A172 (cell line): ENCODE results near the gene LAMB4. TPM values are rescaled to one million over a fixed set of nuclear protein-coding genes. Genes with fewer than 3 reads are reported as not detected.

ENCODE experiments used
- DNase-seq: peaks from one replicate; pipeline ENCODE4 v3.0.0-alpha.2; 2015; ENCODE audit warnings: low spot score
- total RNA-seq: library from RNA; depleted of rRNA; stranded (reverse); fragments of >200 nt; shearing (Covaris generic); gene quantifications from 2 replicates; pipeline ENCODE4 v1.2.3, GENCODE V29; 2014

Gene LAMB4
- total RNA-seq, 1 experiment from 2014 or later: not detected

GRCh38 chr7:108143658-108144420, 13.7 kb upstream of the LAMB4 start:
- DNase-seq: no peak

GRCh38 chr7:108142675-108143259, 12.6 kb upstream of the LAMB4 start:
- DNase-seq: no peak

- no peak for DNase-seq
Measured at GRCh38 chr7:108142180-108142579, 12.0 kb upstream of the LAMB4 start.

GRCh38 chr7:108140671-108141070, 10.5 kb upstream of the LAMB4 start:
- DNase-seq: no peak

- no peak for DNase-seq
Measured at GRCh38 chr7:108138911-108139310, 8.8 kb upstream of the LAMB4 start.

- DNase-seq: no peak
Measured at GRCh38 chr7:108137993-108138392, 7.8 kb upstream of the LAMB4 start.

- DNase-seq: no peak
Measured at GRCh38 chr7:108137040-108137439, 6.9 kb upstream of the LAMB4 start.

GRCh38 chr7:108136191-108136688, 6.1 kb upstream of the LAMB4 start:
- no peak for DNase-seq

GRCh38 chr7:108135446-108136190, 5.5 kb upstream of the LAMB4 start:
- DNase-seq: no peak

GRCh38 chr7:108134486-108134885, 4.3 kb upstream of the LAMB4 start:
- no peak for DNase-seq

GRCh38 chr7:108132551-108133265, 2.5 kb upstream of the LAMB4 start:
- no peak for DNase-seq

- DNase-seq: no peak
Measured at GRCh38 chr7:108129018-108129965, 869 bp downstream of the LAMB4 start.

- no peak for DNase-seq
Measured at GRCh38 chr7:108128514-108128913, 1.6 kb downstream of the LAMB4 start.

- no peak for DNase-seq
Measured at GRCh38 chr7:108127461-108127860, 2.7 kb downstream of the LAMB4 start.

GRCh38 chr7:108124820-108125219, 5.3 kb downstream of the LAMB4 start:
- DNase-seq: no peak

- no peak for DNase-seq
Measured at GRCh38 chr7:108122181-108122580, 8.0 kb downstream of the LAMB4 start.

GRCh38 chr7:108120933-108121332, 9.2 kb downstream of the LAMB4 start:
- DNase-seq: no peak

GRCh38 chr7:108120196-108120595, 10.0 kb downstream of the LAMB4 start:
- DNase-seq: no peak

- no peak for DNase-seq
Measured at GRCh38 chr7:108118959-108119358, 11.2 kb downstream of the LAMB4 start.

GRCh38 chr7:108114117-108114841, 15.9 kb downstream of the LAMB4 start:
- peak; percentile 16 for DNase-seq
